HCEC 1CT (cell line): ENCODE data around the gene ARAP2.

Experiments
- DNase-seq: peaks from one replicate; pipeline ENCODE4 v3.0.0-alpha.2; 2017

ARAP2 gene

DNA sequence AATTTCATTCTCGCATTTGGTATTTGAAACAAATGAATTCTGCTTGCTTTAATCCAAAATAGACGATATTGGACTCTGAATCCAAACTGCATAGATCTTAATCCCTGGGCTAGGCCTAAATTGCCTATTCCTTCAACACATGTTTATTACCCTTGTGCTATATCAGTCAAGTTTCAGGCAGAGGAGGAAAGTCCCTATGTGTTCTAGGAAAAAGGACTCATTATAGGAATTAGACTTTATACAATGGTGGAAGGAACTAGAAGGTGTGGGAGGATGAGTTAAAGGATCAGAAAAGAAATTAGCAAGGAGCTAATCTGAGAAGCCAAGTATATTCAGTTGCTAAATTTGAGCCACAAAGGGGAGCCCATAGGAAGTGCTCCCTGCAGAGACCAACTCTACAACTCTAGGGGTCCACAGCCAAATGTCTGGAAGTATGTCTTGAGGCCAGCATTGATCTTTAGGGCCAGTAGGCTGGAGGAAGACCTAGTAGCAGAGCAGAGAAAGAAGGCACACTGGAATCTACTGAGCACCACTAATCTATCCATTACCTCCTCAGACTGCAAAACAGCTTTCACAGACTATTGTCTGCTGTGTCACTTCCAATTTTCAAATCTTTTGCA is 20.0 kb upstream of the ARAP2 start:
- no peak for DNase-seq

- no peak for DNase-seq
Measured at GRCh38 chr4:36260731-36261130, 16.4 kb upstream of the ARAP2 start.

DNA sequence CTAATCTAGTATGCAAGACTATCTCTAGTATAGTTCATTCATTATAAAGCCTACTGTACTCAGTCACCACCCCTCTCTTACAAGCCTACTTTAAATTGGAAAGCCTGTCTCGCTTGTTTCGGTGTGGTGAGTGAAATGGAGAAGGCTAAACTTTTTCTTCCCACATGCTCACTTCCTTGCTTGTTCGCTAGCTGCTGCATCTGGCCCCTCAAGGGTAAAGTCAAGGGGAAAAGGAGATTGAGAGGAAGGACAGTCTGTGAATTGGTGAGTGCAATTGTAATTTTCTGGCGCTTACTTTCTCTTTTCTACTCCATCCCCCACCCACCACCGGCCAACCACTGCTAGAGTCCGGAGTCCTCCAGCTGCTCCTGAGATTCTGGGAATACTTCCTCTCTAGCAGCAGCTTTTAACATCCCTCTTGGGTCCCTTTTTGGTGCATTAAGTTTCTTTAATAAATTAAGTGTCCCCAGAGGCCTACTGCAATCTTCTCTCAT is 12.1 kb upstream of the ARAP2 start:
- no peak for DNase-seq

DNA sequence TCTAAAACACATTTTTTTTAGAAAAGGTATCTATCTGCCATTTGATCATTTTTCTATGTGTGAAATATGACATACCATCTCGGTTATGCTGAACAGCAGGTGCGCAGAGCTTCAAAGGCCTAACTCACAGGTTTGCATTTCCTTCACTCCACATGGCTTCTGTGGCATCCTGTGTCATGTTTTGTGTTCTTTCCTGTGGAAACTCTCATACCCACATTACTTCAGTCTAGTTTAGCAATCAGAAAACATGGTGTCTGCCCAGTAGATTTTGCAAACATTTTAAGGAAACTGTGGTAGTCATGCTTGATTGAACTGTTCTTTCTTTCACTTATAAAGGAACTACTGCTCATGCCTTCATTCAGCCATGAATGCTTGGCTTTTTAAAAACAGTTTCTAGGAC is 11.3 kb upstream of the ARAP2 start:
- DNase-seq, result no peak

- no peak for DNase-seq
Measured at GRCh38 chr4:36254371-36254770, 10.1 kb upstream of the ARAP2 start.

GRCh38 chr4:36251983-36252382 is 7.7 kb upstream of the ARAP2 start:
- no peak for DNase-seq

- DNase-seq, result no peak
Measured at GRCh38 chr4:36249610-36250009, 5.3 kb upstream of the ARAP2 start.

GRCh38 chr4:36243355-36244256 is 708 bp downstream of the ARAP2 start:
- no peak for DNase-seq

DNA sequence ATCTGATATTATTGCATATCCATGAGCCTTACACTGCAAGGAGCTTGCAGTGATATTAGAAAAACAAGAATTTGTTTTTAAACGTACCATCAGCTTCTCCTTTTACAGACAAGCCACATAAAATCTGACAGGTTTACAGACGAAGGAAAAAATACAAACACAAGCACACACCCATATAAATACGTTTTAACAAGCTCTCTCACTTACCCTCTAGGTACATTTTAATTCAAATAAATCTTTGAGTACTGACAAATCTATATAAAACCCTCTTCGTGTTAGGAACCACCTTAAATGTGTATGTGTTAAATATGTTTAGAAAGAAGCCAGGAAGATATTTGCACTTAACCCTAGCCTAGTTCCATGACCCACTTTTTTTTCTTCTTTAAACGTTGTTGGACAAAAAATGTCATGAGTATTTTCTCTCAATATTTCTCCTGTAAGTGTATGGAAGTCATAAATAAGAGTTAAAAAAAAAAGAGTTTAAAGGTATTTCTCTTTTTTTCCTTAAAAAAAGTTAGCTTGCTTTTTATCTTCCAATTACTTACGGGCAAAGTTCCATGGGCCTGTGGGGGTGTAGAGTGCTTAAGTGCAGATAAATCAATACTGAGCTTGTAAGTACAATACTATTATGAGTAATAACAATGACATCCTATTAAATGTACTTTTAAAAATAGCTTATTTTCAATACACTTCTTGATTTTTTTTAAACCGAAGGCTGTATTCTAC is 1.5 kb downstream of the ARAP2 start:
- DNase-seq, result no peak

DNA sequence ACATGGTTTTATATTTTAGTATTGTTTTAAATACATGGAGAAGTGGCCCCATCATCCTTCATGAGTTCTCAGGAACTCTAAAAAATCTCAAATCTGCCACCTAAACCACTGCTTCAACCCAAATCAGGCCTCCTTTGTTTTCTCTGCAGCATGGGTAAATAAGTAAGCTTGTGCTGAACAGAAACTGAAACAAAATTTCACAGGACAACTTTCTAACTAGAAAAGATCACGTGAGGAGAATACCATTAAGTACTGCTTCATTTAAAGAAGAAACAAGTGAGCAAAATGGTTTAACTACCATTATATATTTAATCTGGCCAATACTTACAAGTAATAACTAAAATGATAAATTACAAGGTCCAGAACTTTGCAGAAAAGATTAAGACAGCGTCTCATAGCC is 2.5 kb downstream of the ARAP2 start:
- no peak for DNase-seq

- DNase-seq, result no peak
Measured at GRCh38 chr4:36237366-36238313, 6.7 kb downstream of the ARAP2 start.

DNA sequence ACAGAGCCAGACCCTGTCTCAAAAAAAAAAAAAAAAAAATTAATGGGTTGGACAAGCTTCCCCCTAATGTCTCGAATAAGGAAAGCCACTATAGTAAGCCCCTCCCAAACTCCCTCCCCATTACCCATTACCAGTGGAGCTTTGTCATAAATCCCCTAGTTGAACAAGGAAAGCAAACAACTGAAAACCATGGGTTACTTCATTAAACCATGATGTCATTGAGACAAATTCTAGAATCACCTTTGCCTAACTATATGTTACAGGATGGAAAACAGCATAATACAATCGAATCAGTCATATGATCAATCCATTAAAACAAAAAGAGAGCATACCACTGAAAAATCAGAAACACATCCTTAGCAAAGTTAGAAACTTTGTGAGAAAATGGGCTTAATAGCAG is 8.2 kb downstream of the ARAP2 start:
- no peak for DNase-seq

DNA sequence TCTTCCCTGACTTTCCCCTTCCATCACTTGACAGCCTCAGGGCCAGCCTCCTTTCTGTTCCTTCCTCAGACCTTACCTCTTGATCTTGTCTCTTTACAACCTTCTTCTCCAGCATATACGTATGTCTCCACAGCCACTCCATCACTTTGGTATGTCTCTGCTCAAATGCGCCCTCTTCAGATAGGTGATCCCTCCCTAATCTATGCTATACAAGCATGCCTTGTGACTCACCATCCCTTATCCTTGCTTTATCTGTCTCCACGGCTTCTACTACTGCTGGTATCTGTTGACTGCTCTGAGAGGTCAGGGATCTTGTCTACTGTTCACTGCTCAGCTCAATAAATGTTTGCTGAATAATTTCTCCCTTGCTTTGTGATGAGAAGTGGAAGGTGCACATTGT is 9.0 kb downstream of the ARAP2 start:
- no peak for DNase-seq

DNA sequence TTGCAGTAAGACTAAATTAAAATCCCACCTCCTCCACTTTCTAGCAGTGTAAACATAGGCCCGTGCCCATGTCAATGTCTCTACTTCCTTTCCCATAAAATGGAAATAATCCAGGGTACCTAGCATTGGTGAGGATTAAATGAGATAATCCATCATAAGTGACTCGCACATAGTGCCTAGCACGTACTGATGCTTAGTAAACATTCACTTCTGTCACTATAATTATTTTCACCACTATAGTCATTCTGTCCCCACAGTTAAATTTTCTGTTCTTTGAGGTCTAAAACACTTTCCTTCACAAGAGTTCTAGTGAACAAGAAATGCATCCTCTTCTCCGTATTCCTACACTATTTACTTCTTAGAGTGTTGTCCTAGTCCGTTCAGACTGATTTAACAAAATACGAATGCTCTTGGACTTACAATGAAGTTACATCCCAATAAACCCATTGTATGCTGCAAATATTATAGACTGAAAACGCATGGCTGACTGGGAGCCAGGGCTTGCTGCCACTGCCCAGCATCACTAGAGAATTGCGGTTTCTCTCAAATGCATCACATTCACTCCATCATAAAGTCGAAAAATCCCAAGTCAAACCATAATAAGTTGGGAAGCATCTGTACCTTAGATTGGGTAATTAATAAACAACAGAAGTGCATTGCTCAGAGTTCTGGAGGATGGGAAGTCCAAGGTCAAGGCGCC is 10.6 kb downstream of the ARAP2 start:
- DNase-seq, result no peak

DNA sequence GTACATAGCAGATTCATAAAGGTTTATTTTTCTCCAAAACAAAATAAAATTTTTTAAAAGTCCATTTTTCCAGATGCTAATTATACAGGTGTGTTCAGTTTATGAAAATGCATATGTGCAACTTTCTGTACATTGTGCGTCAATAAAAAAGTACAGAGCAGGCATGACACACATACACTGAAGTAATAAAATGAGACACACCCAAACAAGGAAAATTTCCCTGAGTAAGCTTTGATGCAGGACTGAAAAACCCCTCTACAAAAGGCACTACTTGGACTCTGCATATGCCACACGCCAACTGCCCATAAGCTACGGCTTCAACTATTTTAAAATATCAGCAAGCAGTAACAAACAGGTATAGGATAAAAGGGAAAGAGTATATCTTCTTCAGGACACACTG is 13.8 kb downstream of the ARAP2 start:
- DNase-seq, result no peak

GRCh38 chr4:36227913-36228312 is 16.4 kb downstream of the ARAP2 start:
- DNase-seq, result no peak

- no peak for DNase-seq
Measured at GRCh38 chr4:36226430-36227227, 17.7 kb downstream of the ARAP2 start.

- no peak for DNase-seq
Measured at GRCh38 chr4:36224972-36225903, 19.1 kb downstream of the ARAP2 start.

DNA sequence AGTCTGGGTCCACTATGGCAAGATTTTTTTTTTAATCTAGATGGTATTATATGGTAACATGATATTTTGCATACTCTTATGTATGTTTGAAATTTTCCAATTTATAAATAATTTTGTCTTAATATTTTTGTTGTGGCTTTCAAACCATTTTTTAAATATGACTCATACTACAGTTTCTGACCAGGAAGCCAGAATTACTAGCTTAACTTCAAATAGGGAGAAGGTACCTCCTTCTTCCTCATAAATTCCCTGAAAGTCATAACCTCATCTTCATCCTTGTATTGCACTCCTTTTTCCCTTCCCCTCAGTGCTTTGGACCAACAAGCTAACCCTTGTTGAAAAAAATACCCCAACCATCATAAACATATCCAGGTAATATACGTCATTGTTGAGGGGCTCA is 21.6 kb downstream of the ARAP2 start:
- DNase-seq, result no peak

GRCh38 chr4:36220776-36221175 is 23.5 kb downstream of the ARAP2 start:
- no peak for DNase-seq
